ENCODE measurements around the gene APOA5.

GRCh38 chr11:116813170-116813569, 21.5 kb upstream of the APOA5 start:
- TF ChIP-seq CTCF (IDR thresholded peaks at IDR 0.05; ENCODE audit: control extremely low read depth in 1 of 3, insufficient read depth in 1 of 3, low read depth in 1 of 3, low read length in 3 of 3) (no peak), ZNF274 (IDR thresholded peaks at IDR 0.05; ENCODE audit: borderline replicate concordance, extremely low read depth, low read length) (no peak), POLR2A (IDR thresholded peaks at IDR 0.05; ENCODE audit: control extremely low read depth in 1 of 2, low read depth in 2 of 2, low read length in 2 of 2) (no peak), POLR2AphosphoS5 (IDR thresholded peaks at IDR 0.05; ENCODE audit: low read depth, low read length) (no peak), CHD2 (IDR thresholded peaks at IDR 0.05; ENCODE audit: low read length) (no peak), NRF1 (IDR thresholded peaks at IDR 0.05; ENCODE audit: low read depth, low read length) (no peak), SP1 (IDR thresholded peaks at IDR 0.05; ENCODE audit: low read depth, low read length) (no peak)

All from H1 (cell line).